GM23248 (cell line): ENCODE data around the gene HSPA6. TPM values are rescaled to one million over a fixed set of nuclear protein-coding genes. Genes with fewer than 3 reads are reported as not detected.
"Not testable (repeated sequence)": the region's sequence is repeated elsewhere in the genome, so short reads cannot be mapped to it uniquely, and the experiment has no call there.

Source experiments
- DNase-seq: peaks from one replicate; pipeline ENCODE4 v3.0.0-alpha.2; 2015
- H2AFZ ChIP-seq: fragments of 200-600 bp; sonication (generic); 2 replicates; pipeline ENCODE4 v1.6.1; 2016; ENCODE audit warnings: antibody characterized with exemption
- H3F3A ChIP-seq: fragments of 200-600 bp; sonication (generic); 2 replicates; pipeline ENCODE4 v1.6.1; 2016; ENCODE audit warnings: mild to moderate bottlenecking, antibody characterized with exemption, mixed run types; ENCODE audit not compliant: insufficient read depth
- H3K27ac ChIP-seq: fragments of 200-600 bp; sonication (generic); 2 replicates; pipeline ENCODE4 v1.5.1; 2016; ENCODE audit warnings: mild to moderate bottlenecking
- H3K27me3 ChIP-seq: fragments of 200-600 bp; sonication (generic); replicated peaks from 2 replicates; pipeline ENCODE4 v1.6.1; 2016; ENCODE audit warnings: mild to moderate bottlenecking; ENCODE audit not compliant: insufficient read depth
- H3K36me3 ChIP-seq: fragments of 200-600 bp; sonication (generic); 2 replicates; pipeline ENCODE4 v1.6.1; 2016; ENCODE audit warnings: low read depth, mild to moderate bottlenecking
- H3K4me1 ChIP-seq: fragments of 200-600 bp; sonication (generic); 2 replicates; pipeline ENCODE4 v1.6.1; 2016; ENCODE audit warnings: mild to moderate bottlenecking; ENCODE audit not compliant: insufficient read depth
- H3K4me2 ChIP-seq: fragments of 200-600 bp; sonication (generic); one replicate; pipeline ENCODE4 v1.6.1; 2016; ENCODE audit warnings: mild to moderate bottlenecking; ENCODE audit not compliant: unreplicated experiment
- H3K4me3 ChIP-seq: fragments of 200-600 bp; sonication (generic); 2 replicates; pipeline ENCODE4 v1.5.1; 2016; ENCODE audit warnings: mild to moderate bottlenecking
- H3K79me2 ChIP-seq: fragments of 200-600 bp; sonication (generic); 2 replicates; pipeline ENCODE4 v1.6.1; 2016; ENCODE audit warnings: mild to moderate bottlenecking; ENCODE audit not compliant: insufficient read depth
- H3K9ac ChIP-seq: fragments of 200-600 bp; sonication (generic); 2 replicates; pipeline ENCODE4 v1.6.1; 2016; ENCODE audit warnings: mild to moderate bottlenecking
- H3K9me2 ChIP-seq: fragments of 200-600 bp; sonication (generic); 2 replicates; pipeline ENCODE4 v1.6.1; 2016; ENCODE audit warnings: mixed run types, mild to moderate bottlenecking, moderate library complexity; ENCODE audit not compliant: insufficient read depth
- H3K9me3 ChIP-seq: fragments of 200-600 bp; sonication (generic); one replicate; pipeline ENCODE4 v1.6.1; 2017; ENCODE audit warnings: low read depth
- H4K20me1 ChIP-seq: fragments of 200-600 bp; sonication (generic); 2 replicates; pipeline ENCODE4 v1.6.0; 2016; ENCODE audit not compliant: insufficient read depth
- EZH2 ChIP-seq: fragments of 200-600 bp; sonication (generic); IDR thresholded peaks from 2 replicates; pipeline ENCODE4 v1.6.1; 2018; ENCODE audit warnings: antibody characterized with exemption, mild to moderate bottlenecking; ENCODE audit not compliant: insufficient read depth, poor library complexity, severe bottlenecking
- EZH2phosphoT487 ChIP-seq: fragments of 200-600 bp; sonication (generic); IDR thresholded peaks from 2 replicates; pipeline ENCODE4 v1.6.1; 2018; ENCODE audit warnings: antibody characterized with exemption, moderate library complexity, mild to moderate bottlenecking, low read depth; ENCODE audit not compliant: insufficient read depth
- WGBS, 2 experiments: methylation state at CpG; one replicate each; pipeline ENCODE4 v1.1.6; 2015 to 2017; ENCODE audit warnings: low lambda C conversion rate in 2 of 2, low coverage in 1 of 2; ENCODE audit errors: missing lambda C conversion rate in 2 of 2; 5-methylcytosine and 5-hydroxymethylcytosine counted together
- in situ Hi-C: fragments of 300-500 bp; cut with MboI; formaldehyde crosslinking; loops from 2 replicates; pipeline ENCODE4 v1.15.0; 2020
- polyA plus RNA-seq: library from polyadenylated mRNA; unstranded; fragments of >200 nt; fragmentation: Nextera tagmentation; extraction: Ambion mirVana; gene quantifications from 2 replicates; pipeline ENCODE4 v1.2.1, GENCODE V29; 2016
- total RNA-seq: library from RNA; depleted of rRNA; stranded (reverse); fragments of >200 nt; shearing (Covaris generic); gene quantifications from 2 replicates; pipeline ENCODE4 v1.2.3, GENCODE V29; 2014

The HSPA6 gene
- total and polyA plus RNA-seq, 2 experiments from 2014 or later: 0.13 TPM; not detected in 1

- Histone ChIP-seq H3K79me2 (no peaks in the 10 kb centered on the region), H3K9ac (no peak overlapping the region), H3K9me3 (no peaks in the 10 kb centered on the region), H3K4me3 (no peak overlapping the region), H3K27ac (no peak overlapping the region), H3F3A (peaks cover 6% of the 10 kb centered on the region; the same call in 1 of the 2 replicates), H3K4me2 (no peak overlapping the region), H4K20me1 (no peaks in the 10 kb centered on the region), H3K27me3 (no peaks in the 10 kb centered on the region), H3K36me3 (no peaks in the 10 kb centered on the region), H2AFZ (no peak overlapping the region), H3K4me1 (peaks cover 19% of the 10 kb centered on the region), H3K9me2 (no peaks in the 10 kb centered on the region)
- DNase-seq: no peak
- WGBS, 2 experiments: 70 to 76% methylated on average over 7 of the region's 7 CpGs
- in situ Hi-C loops: no loop called here
- TF ChIP-seq EZH2phosphoT487 (no peak), EZH2 (no peak)
These were observed 12.6 kb upstream of the HSPA6 start for GRCh38 chr1:161511756-161512060.

- DNase-seq, H3K27me3 ChIP-seq, H3F3A ChIP-seq, H3K4me3 ChIP-seq, H2AFZ ChIP-seq, in situ Hi-C loops, H3K27ac ChIP-seq, H3K9me3 ChIP-seq, H3K36me3 ChIP-seq, H4K20me1 ChIP-seq, H3K4me2 ChIP-seq, H3K9ac ChIP-seq, H3K9me2 ChIP-seq, H3K79me2 ChIP-seq: not testable (repeated sequence)
- H3K4me1 ChIP-seq: peaks cover 16% of the 10 kb centered on the region
- 72 to 92% methylated on average over 5 to 6 of the region's 6 CpGs for WGBS, 2 experiments
These were observed 11.5 kb upstream of the HSPA6 start for GRCh38 chr1:161512636-161513447.

DNA sequence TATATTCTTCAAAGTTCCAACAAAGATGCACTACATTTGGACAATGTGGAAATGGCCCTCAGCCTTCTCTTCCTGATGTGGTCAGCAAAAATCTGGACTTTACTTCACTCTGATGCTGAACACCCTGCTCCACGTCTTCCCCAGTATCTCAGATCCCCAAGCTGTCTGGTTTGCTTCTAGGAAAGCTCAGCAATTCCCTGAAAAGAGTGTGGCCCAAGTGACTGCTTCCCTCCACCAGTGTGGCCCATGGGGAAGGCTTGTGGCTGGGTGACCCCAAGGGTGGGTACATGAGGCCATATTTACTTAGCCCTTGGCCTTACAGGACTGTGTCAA, 10.9 kb upstream of the HSPA6 start:
- WGBS, 2 experiments: 43 to 60% methylated on average over 1 of the region's 1 CpG
- in situ Hi-C loops, H3K79me2 ChIP-seq, H4K20me1 ChIP-seq, H3F3A ChIP-seq, H3K27me3 ChIP-seq, H3K9me3 ChIP-seq, H3K9me2 ChIP-seq, H3K4me3 ChIP-seq, H3K36me3 ChIP-seq, DNase-seq: not testable (repeated sequence)
- Histone ChIP-seq H3K4me1 (peaks cover 16% of the 10 kb centered on the region), H3K9ac (peak overlapping the region; percentile 51), H3K4me2 (peak overlapping the region; percentile 11), H3K27ac (peak overlapping the region; percentile 40), H2AFZ (peak overlapping the region; percentile 73; the same call in 1 of the 2 replicates)

- peak overlapping the region; percentile 73 for H2AFZ ChIP-seq
- H3K4me2 ChIP-seq: peak overlapping the region; percentile 11
- WGBS, 2 experiments: 87 to 88% methylated on average over 1 of the region's 1 CpG
- H3K9me3 ChIP-seq, H3K27me3 ChIP-seq, H3K36me3 ChIP-seq, H3K9me2 ChIP-seq, H3K79me2 ChIP-seq, H4K20me1 ChIP-seq, H3F3A ChIP-seq, in situ Hi-C loops: not testable (repeated sequence)
- H3K4me1 ChIP-seq: peaks cover 16% of the 10 kb centered on the region
- H3K4me3 ChIP-seq: 0 out of 2 replicates have a peak overlapping the region, but pooled peaks have one; percentile 1
- peak; percentile 16 for DNase-seq
- peak overlapping the region; percentile 40 for H3K27ac ChIP-seq
- peak overlapping the region; percentile 51 for H3K9ac ChIP-seq
These were observed 10.4 kb upstream of the HSPA6 start for GRCh38 chr1:161513953-161514352.

DNA sequence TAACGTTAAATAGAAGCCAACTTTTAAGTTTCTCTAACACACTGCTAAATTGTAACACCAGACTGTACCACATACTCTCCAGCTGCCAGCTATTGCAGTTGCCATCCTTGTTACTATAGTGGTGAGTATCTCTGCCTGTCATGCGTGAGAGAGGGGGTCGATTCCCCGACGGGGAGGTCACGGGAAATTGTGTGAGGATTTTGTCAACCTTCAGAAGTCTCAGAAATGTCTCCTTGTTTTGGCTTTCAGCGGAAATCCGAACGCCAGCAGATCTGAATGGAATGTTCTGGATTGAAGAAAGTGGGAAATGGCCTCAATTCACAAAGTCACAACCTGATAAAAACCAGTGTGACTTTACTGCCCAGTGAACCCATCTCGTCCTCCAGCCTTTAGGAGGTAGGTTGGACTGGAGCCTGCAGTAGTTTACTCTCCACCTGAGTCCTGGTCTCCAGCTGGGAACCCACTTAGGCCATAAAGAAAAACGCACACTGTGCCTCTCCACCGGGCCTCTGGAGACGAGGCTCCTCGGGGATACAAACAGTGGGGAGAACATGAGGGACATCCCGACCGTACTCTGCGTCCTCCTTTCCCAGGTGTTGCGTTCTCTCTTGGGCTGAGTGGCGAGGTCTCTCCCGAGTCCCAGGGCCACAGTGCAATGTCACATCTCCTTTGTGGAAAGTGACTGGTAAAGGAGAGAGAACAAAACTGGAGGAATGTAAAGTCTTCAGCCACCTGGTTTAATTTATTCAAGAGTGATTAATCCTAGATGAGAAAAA, 1.1 kb upstream of the HSPA6 start:
- H4K20me1 ChIP-seq, H3K79me2 ChIP-seq, H3K4me3 ChIP-seq, H3K27ac ChIP-seq, H3K4me1 ChIP-seq, DNase-seq, H2AFZ ChIP-seq, in situ Hi-C loops, H3K36me3 ChIP-seq, H3K4me2 ChIP-seq, H3K9me3 ChIP-seq, H3K9ac ChIP-seq, H3K9me2 ChIP-seq, H3K27me3 ChIP-seq, H3F3A ChIP-seq: not testable (repeated sequence)
- 49 to 55% methylated on average over 18 to 20 of the region's 20 CpGs for WGBS, 2 experiments

GRCh38 chr1:161524742-161525291, 477 bp downstream of the HSPA6 start:
- H4K20me1 ChIP-seq, H3F3A ChIP-seq, H3K9me2 ChIP-seq, in situ Hi-C loops, H3K4me1 ChIP-seq, H3K79me2 ChIP-seq, H3K36me3 ChIP-seq, H3K27ac ChIP-seq, H3K4me2 ChIP-seq, H3K27me3 ChIP-seq, H3K9me3 ChIP-seq: not testable (repeated sequence)
- DNase-seq: peak; percentile 24
- peak overlapping the region; percentile 62; the same call in 1 of the 2 replicates for H2AFZ ChIP-seq
- peak overlapping the region; percentile 81 for H3K9ac ChIP-seq
- WGBS, 2 experiments: 3 to 5% methylated on average over 23 to 25 of the region's 55 CpGs
- H3K4me3 ChIP-seq: peak overlapping the region; percentile 79

DNA sequence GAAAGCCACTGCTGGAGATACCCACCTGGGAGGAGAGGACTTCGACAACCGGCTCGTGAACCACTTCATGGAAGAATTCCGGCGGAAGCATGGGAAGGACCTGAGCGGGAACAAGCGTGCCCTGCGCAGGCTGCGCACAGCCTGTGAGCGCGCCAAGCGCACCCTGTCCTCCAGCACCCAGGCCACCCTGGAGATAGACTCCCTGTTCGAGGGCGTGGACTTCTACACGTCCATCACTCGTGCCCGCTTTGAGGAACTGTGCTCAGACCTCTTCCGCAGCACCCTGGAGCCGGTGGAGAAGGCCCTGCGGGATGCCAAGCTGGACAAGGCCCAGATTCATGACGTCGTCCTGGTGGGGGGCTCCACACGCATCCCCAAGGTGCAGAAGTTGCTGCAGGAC, 981 bp downstream of the HSPA6 start:
- H3K27ac ChIP-seq, in situ Hi-C loops, H3K36me3 ChIP-seq, H3K9me2 ChIP-seq, H4K20me1 ChIP-seq, H3K27me3 ChIP-seq, H3F3A ChIP-seq, H3K79me2 ChIP-seq, H3K9me3 ChIP-seq, H3K4me1 ChIP-seq, H3K9ac ChIP-seq, H3K4me2 ChIP-seq, DNase-seq: not testable (repeated sequence)
- Histone ChIP-seq H3K4me3 (peak overlapping the region; percentile 79), H2AFZ (peak overlapping the region; percentile 62; the same call in 1 of the 2 replicates)
- WGBS, 2 experiments: 43 to 48% methylated on average over 16 to 21 of the region's 23 CpGs
